ENCODE data around the gene ADAMTSL1.

Gene ADAMTSL1

GRCh38 chr9:18851069-18851795 is 377.3 kb downstream of the ADAMTSL1 start:
- TF ChIP-seq CTCF (IDR thresholded peaks at IDR 0.05; ENCODE audit: insufficient read depth, low read depth, low read length, missing control alignments) = no peak
- no peak for DNase-seq (ENCODE audit: low read depth)
- no peak overlapping the region for H3K4me3 ChIP-seq (ENCODE audit: low read length)

- H3K4me3 ChIP-seq (ENCODE audit: low read length) = no peak overlapping the region
- DNase-seq (ENCODE audit: low read depth) = no peak
- TF ChIP-seq CTCF (IDR thresholded peaks at IDR 0.05; ENCODE audit: insufficient read depth, low read depth, low read length, missing control alignments) = no peak
Observed at GRCh38 chr9:18855656-18856055, 381.7 kb downstream of the ADAMTSL1 start.

DNA sequence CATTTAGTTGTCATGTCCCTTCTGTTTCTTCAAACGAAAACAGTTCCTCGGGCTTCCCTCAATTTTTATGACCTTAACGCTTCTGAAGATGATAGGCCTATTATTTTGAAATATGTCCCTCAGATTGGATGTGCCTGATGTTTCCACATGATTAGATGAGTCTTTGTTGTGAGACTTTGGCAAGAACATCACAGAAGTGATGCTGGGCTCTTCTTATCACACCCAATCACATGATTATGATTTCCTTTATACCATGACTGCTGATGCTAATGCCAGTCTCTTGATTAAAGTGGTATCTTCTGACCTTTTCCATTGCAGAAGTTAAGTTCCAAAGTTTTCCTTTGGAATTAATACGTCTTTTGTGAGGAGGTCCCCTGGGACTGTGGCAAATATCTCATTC is 383.4 kb downstream of the ADAMTSL1 start:
- no peak for TF ChIP-seq CTCF (IDR thresholded peaks at IDR 0.05; ENCODE audit: insufficient read depth, low read depth, low read length, missing control alignments)
- no peak for DNase-seq (ENCODE audit: low read depth)
- H3K4me3 ChIP-seq (ENCODE audit: low read length) = no peak overlapping the region

- H3K4me3 ChIP-seq (ENCODE audit: low read length) = no peak overlapping the region
Observed at GRCh38 chr9:18857769-18858168, 383.8 kb downstream of the ADAMTSL1 start.

DNA sequence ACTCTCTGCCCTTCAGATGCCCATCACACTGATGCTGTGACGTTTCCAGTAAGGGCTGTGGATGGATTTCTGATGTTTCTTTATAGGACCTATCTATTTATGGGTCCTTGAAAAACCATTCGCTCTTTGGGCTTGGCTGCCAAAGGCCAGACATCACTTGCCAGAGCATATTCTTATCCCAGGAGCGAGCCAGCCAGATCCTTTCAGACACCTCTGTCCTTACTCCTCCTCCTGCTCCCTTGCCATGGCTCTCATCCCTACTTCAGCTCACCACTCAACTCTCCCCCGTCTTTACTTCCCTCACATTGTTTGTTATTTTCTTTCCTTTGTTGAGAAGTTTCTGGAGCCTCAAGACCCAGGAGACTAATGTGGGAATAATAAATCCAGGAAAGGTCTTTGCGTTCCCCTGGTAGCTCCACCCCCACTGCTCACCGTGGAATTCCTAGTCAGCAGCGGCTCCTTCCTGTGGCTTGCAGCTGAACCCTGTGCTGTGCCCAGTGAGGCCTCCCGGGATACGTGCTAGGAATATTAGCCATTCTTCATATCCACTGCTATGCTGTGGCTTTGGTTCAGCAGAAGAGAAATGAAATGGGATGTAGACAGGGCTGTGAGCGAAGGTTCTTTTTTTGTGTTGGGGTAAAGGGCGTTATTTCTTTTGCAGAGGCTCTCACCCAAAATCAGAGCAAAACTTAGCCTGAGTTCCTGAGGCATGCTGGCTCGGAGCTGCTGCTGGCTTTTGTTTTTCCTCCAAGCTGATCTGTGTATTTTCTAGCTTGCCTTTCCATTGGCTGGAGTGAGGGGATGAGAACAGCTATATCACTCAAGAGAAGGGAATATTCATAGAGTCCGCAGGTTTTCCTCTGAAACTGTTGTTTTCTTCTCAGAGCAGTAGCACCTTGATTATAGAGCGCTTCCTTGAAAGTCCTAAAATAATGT is 387.9 kb downstream of the ADAMTSL1 start:
- TF ChIP-seq CTCF (IDR thresholded peaks at IDR 0.05; ENCODE audit: insufficient read depth, low read depth, low read length, missing control alignments) = no peak
- DNase-seq (ENCODE audit: low read depth) = no peak
- H3K4me3 ChIP-seq (ENCODE audit: low read length) = no peak overlapping the region

More at GRCh38 chr9:18857769-18858168, 383.8 kb downstream of the ADAMTSL1 start:
- DNase-seq (ENCODE audit: low read depth) = peak; percentile 6
- no peak for TF ChIP-seq CTCF (IDR thresholded peaks at IDR 0.05; ENCODE audit: insufficient read depth, low read depth, low read length, missing control alignments)

- no peak for DNase-seq (ENCODE audit: low read depth)
- no peak for TF ChIP-seq CTCF (IDR thresholded peaks at IDR 0.05; ENCODE audit: insufficient read depth, low read depth, low read length, missing control alignments)
- no peak overlapping the region for H3K4me3 ChIP-seq (ENCODE audit: low read length)
Observed at GRCh38 chr9:18863791-18864190, 389.8 kb downstream of the ADAMTSL1 start.
